HL-60 (cell line): ENCODE measurements around the gene FIBP.

Source experiments
- DNase-seq, 2 experiments: peaks; one replicate each; pipeline ENCODE4 v3.0.0-alpha.2; 2010 to 2020; ENCODE audit warnings: low read depth in 1 of 2, low spot score in 1 of 2
- H3K27ac ChIP-seq: fragments of 250-450 bp; sonication (Bioruptor Pico); replicated peaks from 2 replicates; pipeline ENCODE4 v1.5.1; 2020; ENCODE audit warnings: mild to moderate bottlenecking, moderate library complexity
- H3K27me3 ChIP-seq: fragments of 250-450 bp; sonication (Bioruptor Pico); 2 replicates; pipeline ENCODE4 v1.5.1; 2021; ENCODE audit warnings: mild to moderate bottlenecking, moderate library complexity; ENCODE audit not compliant: insufficient read depth, poor library complexity, severe bottlenecking
- H3K4me3 ChIP-seq: replicated peaks from 2 replicates; pipeline ENCODE4 v1.5.1; 2011; ENCODE audit warnings: mild to moderate bottlenecking, control low read depth, low read length; ENCODE audit not compliant: insufficient read depth
- CTCF ChIP-seq: IDR thresholded peaks from one replicate; pipeline ENCODE4 v1.5.1; 2011; ENCODE audit warnings: low read length, control low read depth, inconsistent platforms; ENCODE audit not compliant: insufficient read depth
- GABPA ChIP-seq: IDR thresholded peaks from 2 replicates; pipeline ENCODE4 v1.6.1; 2012; ENCODE audit warnings: low read depth
- POLR2AphosphoS5 ChIP-seq: IDR thresholded peaks from 2 replicates; pipeline ENCODE4 v1.6.1; 2012; ENCODE audit warnings: low read depth
- REST ChIP-seq: IDR thresholded peaks from 2 replicates; pipeline ENCODE4 v1.6.1; 2012; ENCODE audit warnings: low read depth; ENCODE audit not compliant: insufficient replicate concordance
- SPI1 ChIP-seq: IDR thresholded peaks from 2 replicates; pipeline ENCODE4 v1.6.1; 2012; ENCODE audit warnings: low read depth, mild to moderate bottlenecking, borderline replicate concordance

FIBP gene

GRCh38 chr11:65847746-65848145 lies 40.5 kb downstream of the FIBP start:
- no peak for TF ChIP-seq CTCF
- TF ChIP-seq SPI1: no peak
- no peak for TF ChIP-seq POLR2AphosphoS5
- no peak for TF ChIP-seq REST
- TF ChIP-seq GABPA: no peak
- Histone ChIP-seq H3K4me3 (no peak overlapping the region), H3K27ac (no peak overlapping the region), H3K27me3 (no peaks in the 10 kb centered on the region)
- no peak for DNase-seq

- no peak for DNase-seq
- no peaks in the 10 kb centered on the region for H3K27me3 ChIP-seq
- H3K4me3 ChIP-seq: no peak overlapping the region
- no peak for TF ChIP-seq CTCF
- TF ChIP-seq SPI1: no peak
- TF ChIP-seq POLR2AphosphoS5: no peak
- no peak for TF ChIP-seq REST
- TF ChIP-seq GABPA: no peak
- no peak overlapping the region for H3K27ac ChIP-seq
Observed at GRCh38 chr11:65844231-65844872, 43.9 kb downstream of the FIBP start.

GRCh38 chr11:65843811-65844210 lies 44.5 kb downstream of the FIBP start:
- Histone ChIP-seq H3K27me3 (no peaks in the 10 kb centered on the region), H3K27ac (no peak overlapping the region), H3K4me3 (no peak overlapping the region)
- no peak for DNase-seq
- TF ChIP-seq CTCF: no peak
- TF ChIP-seq REST: no peak
- TF ChIP-seq SPI1: no peak
- TF ChIP-seq GABPA: no peak
- TF ChIP-seq POLR2AphosphoS5: no peak
